Measurements from ENCODE around the gene GRK2. TPM values are rescaled to one million over a fixed set of nuclear protein-coding genes. Genes with fewer than 3 reads are reported as not detected.

The GRK2 gene
- total and polyA plus RNA-seq, 2 of the 13 experiments (the other 11 are each of a cell fraction or from before 2014, with no cell fraction given), result 31.3 to 42.4 TPM

GRCh38 chr11:67274768-67275605 lies 8.7 kb downstream of the GRK2 start:
- FAIRE-seq (no peak), DNase-seq (ENCODE audit: low spot score) (no peak), ATAC-seq (no peak)
- Histone ChIP-seq H3K4me1 (ENCODE audit: insufficient read depth, low read length) (peaks cover 15% of the 10 kb centered on the region), H3K79me2 (ENCODE audit: insufficient read depth, low read length) (peaks cover 44% of the 10 kb centered on the region), H3K9ac (ENCODE audit: insufficient read depth, low read depth, low read length) (no peak overlapping the region), H3K4me3 (replicated peaks in 1 of 3; ENCODE audit: insufficient read depth in 1 of 3, low read depth in 2 of 3, low read length in 3 of 3) (no peak overlapping the region), H3K27me3 (ENCODE audit: control insufficient read depth in 1 of 2, insufficient read depth in 2 of 2, low read length in 2 of 2) (no peaks in the 10 kb centered on the region), H3K9me3 (ENCODE audit: low read length) (no peaks in the 10 kb centered on the region), H3K4me2 (ENCODE audit: low read depth, low read length) (no peak overlapping the region), H2AFZ (ENCODE audit: low read length) (no peak overlapping the region), H4K20me1 (ENCODE audit: insufficient read depth, low read length) (peaks cover 41% of the 10 kb centered on the region; the same call in 1 of the 2 replicates), H3K27ac (ENCODE audit: extremely low read length, insufficient read depth, low read length) (no peak overlapping the region), H3K36me3 (replicated peaks in 1 of 2; ENCODE audit: control insufficient read depth in 1 of 2, insufficient read depth in 2 of 2, low read length in 2 of 2) (peaks cover 21 to 63% of the 10 kb centered on the region in 2 experiments)
- TF ChIP-seq PHF21A (CRISPR knock-in tag; IDR thresholded peaks at IDR 0.05) (no peak), SP140L (CRISPR knock-in tag; IDR thresholded peaks at IDR 0.05; ENCODE audit: borderline replicate concordance) (no peak), ZBTB38 (CRISPR knock-in tag; IDR thresholded peaks at IDR 0.05) (peak; percentile 38; the same call in 1 of the 2 replicates), AGO2 (optimal IDR thresholded peaks at IDR 0.05; ENCODE audit: low read depth, low read length) (peak; percentile 14)
- TF ChIP-seq, protein P1, sequence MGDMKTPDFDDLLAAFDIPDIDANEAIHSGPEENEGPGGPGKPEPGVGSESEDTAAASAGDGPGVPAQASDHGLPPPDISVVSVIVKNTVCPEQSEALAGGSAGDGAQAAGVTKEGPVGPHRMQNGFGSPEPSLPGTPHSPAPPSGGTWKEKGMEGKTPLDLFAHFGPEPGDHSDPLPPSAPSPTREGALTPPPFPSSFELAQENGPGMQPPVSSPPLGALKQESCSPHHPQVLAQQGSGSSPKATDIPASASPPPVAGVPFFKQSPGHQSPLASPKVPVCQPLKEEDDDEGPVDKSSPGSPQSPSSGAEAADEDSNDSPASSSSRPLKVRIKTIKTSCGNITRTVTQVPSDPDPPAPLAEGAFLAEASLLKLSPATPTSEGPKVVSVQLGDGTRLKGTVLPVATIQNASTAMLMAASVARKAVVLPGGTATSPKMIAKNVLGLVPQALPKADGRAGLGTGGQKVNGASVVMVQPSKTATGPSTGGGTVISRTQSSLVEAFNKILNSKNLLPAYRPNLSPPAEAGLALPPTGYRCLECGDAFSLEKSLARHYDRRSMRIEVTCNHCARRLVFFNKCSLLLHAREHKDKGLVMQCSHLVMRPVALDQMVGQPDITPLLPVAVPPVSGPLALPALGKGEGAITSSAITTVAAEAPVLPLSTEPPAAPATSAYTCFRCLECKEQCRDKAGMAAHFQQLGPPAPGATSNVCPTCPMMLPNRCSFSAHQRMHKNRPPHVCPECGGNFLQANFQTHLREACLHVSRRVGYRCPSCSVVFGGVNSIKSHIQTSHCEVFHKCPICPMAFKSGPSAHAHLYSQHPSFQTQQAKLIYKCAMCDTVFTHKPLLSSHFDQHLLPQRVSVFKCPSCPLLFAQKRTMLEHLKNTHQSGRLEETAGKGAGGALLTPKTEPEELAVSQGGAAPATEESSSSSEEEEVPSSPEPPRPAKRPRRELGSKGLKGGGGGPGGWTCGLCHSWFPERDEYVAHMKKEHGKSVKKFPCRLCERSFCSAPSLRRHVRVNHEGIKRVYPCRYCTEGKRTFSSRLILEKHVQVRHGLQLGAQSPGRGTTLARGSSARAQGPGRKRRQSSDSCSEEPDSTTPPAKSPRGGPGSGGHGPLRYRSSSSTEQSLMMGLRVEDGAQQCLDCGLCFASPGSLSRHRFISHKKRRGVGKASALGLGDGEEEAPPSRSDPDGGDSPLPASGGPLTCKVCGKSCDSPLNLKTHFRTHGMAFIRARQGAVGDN (CRISPR knock-in tag; IDR thresholded peaks at IDR 0.05), result peak; percentile 20; the same call in 1 of the 2 replicates
- WGBS (ENCODE audit: low lambda C conversion rate), result 91% methylated on average over 31 of the region's 35 CpGs
- in situ Hi-C loops (cut with HindIII; ENCODE audit: extremely low pct_ligation_motif_present, low pct_unique_long_range_greater_than_20kb), result no loop called here
- ChIA-PET CTCF (ENCODE audit: low intra/inter-chr PET ratio, low total read pairs) (no interaction called here), POLR2A (no interaction called here)
- intact Hi-C loops (cut with micrococcal nuclease; ENCODE audit: unreplicated experiment), result no loop called here
- BruUV-seq (replicated peaks), result no TSS peak

Data from HepG2 (cell line).